CD4-positive, alpha-beta T cell (primary cell): Measurements from ENCODE around the gene PGBD4. TPM values are rescaled to one million over a fixed set of nuclear protein-coding genes. Genes with fewer than 3 reads are reported as not detected.

ENCODE experiments used
- ATAC-seq: fragments of 200-7000 bp; cut with Tn5 transposase; one replicate; pipeline ENCODE4 v1.10.0; 2022; ENCODE audit warnings: mild to moderate bottlenecking; ENCODE audit not compliant: poor library complexity
- CTCF ChIA-PET: fragments of 350-600 bp; sonication (Branson Sonifier 250); formaldehyde crosslinking; loops from one replicate; lab custom pipeline; 2021; ENCODE audit warnings: antibody characterized with exemption, inconsistent platforms; lab: Charles Lee
- POLR2A ChIA-PET: fragments of 350-600 bp; sonication (Branson Sonifier 250); formaldehyde crosslinking; loops from one replicate; lab custom pipeline; 2021; ENCODE audit warnings: antibody characterized with exemption, inconsistent platforms; lab: Charles Lee
- DNase-seq, 14 experiments: peaks; one replicate each; pipeline ENCODE4 v3.0.0-alpha.2; 2013 to 2020; ENCODE audit warnings: mixed read lengths in 2 of 14
- H3K27ac ChIP-seq, 2 donors: one replicate each; pipeline versions ENCODE4 v1.5.1 to v1.7.0; 2013; ENCODE audit warnings: low read length in 2 of 2, low read depth in 1 of 2, mild to moderate bottlenecking in 1 of 2
- H3K27me3 ChIP-seq, 2 experiments: 1 replicate in 1 of 2; 2 replicates in 1 of 2; pipeline versions ENCODE4 v1.6.1 to v1.7.0; 2013; ENCODE audit warnings: low read length in 2 of 2, control low read depth in 1 of 2, mild to moderate bottlenecking in 1 of 2, moderate library complexity in 1 of 2; ENCODE audit not compliant: insufficient read depth in 2 of 2, control insufficient read depth in 1 of 2
- H3K36me3 ChIP-seq: one replicate; pipeline ENCODE4 v1.6.1; 2013; ENCODE audit warnings: low read length, control low read depth; ENCODE audit not compliant: insufficient read depth
- H3K4me1 ChIP-seq: one replicate; pipeline ENCODE4 v1.6.1; 2013; ENCODE audit warnings: low read length, control low read depth; ENCODE audit not compliant: insufficient read depth
- H3K4me3 ChIP-seq: one replicate; pipeline ENCODE4 v1.5.1; 2013; ENCODE audit warnings: mild to moderate bottlenecking, low read length, moderate library complexity
- H3K9me3 ChIP-seq, 2 experiments: 1 replicate in 1 of 2; 2 replicates in 1 of 2; pipeline versions ENCODE4 v1.6.1 to v1.7.0; 2013; ENCODE audit warnings: low read length in 2 of 2, mild to moderate bottlenecking in 2 of 2, control low read depth in 1 of 2, moderate library complexity in 1 of 2; ENCODE audit not compliant: control insufficient read depth in 1 of 2, insufficient read depth in 1 of 2
- H3K27ac Mint-ChIP-seq: one replicate; pipeline ENCODE4 v1.8.0; 2020; ENCODE audit warnings: mixed read lengths
- H3K27me3 Mint-ChIP-seq: one replicate; pipeline ENCODE4 v1.8.0; 2021; ENCODE audit warnings: mixed read lengths
- H3K36me3 Mint-ChIP-seq: one replicate; pipeline ENCODE4 v1.8.0; 2021; ENCODE audit warnings: low read depth, mixed read lengths
- H3K4me1 Mint-ChIP-seq: one replicate; pipeline ENCODE4 v1.8.0; 2021; ENCODE audit warnings: low read depth, mixed read lengths
- H3K4me3 Mint-ChIP-seq: one replicate; pipeline ENCODE4 v1.8.0; 2020; ENCODE audit warnings: mild to moderate bottlenecking, mixed read lengths
- H3K9me3 Mint-ChIP-seq: one replicate; pipeline ENCODE4 v1.8.0; 2020; ENCODE audit warnings: mixed read lengths
- intact Hi-C, 2 experiments: fragments of 100-400 bp; cut with DNase I in 1 of 2; cut with micrococcal nuclease in 1 of 2; formaldehyde crosslinking; loops; one replicate each; pipeline versions ENCODE4 v1.15.1 to v1.9.0; 2023 to 2025; cut with DNase I, micrococcal nuclease
- total RNA-seq, 174 experiments: library from RNA in 2 of 174; stranded (reverse) in 2 of 174; gene quantifications; one replicate each; pipeline ENCODE4 v1.2.3 and lab custom pipeline; 2021 to 2026
- TF ChIP-seq, protein P1 (sequence below): fragments of 200-600 bp; IDR thresholded peaks from one replicate; pipeline ENCODE4 v1.8.0; 2022; ENCODE audit warnings: antibody characterized with exemption, mild to moderate bottlenecking

The PGBD4 gene
- total RNA-seq, 2 experiments from 2014 or later = 2.3 to 2.6 TPM

DNA sequence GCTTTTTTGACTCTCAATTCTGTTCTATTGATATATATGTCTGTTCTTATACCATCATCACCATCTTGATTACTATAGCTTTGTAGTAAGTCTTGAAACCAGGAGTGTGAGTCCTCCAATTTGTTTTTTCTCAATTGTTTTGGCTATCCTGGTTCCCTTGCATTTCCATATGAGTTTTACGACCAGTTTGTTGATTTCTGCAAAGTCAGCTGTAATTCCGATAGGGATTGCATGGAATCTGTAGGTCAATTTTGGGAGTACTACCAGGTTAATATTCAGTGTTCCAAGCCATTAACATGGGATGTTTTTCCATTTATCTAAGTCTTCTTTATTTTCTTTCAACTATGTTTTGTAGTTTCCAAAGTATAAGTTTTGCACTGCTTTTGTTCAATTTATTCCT, 27.0 kb downstream of the PGBD4 start:
- Mint-ChIP-seq H3K27me3 (no peaks in the 10 kb centered on the region), H3K4me3 (no peak overlapping the region), H3K9me3 (no peaks in the 10 kb centered on the region), H3K27ac (no peak overlapping the region), H3K36me3 (no peaks in the 10 kb centered on the region), H3K4me1 (no peaks in the 10 kb centered on the region)
- no peak overlapping the region for H3K4me3 ChIP-seq
- no peaks in the 10 kb centered on the region for H3K27me3 ChIP-seq
- no peaks in the 10 kb centered on the region for H3K36me3 ChIP-seq
- TF ChIP-seq, protein P1, sequence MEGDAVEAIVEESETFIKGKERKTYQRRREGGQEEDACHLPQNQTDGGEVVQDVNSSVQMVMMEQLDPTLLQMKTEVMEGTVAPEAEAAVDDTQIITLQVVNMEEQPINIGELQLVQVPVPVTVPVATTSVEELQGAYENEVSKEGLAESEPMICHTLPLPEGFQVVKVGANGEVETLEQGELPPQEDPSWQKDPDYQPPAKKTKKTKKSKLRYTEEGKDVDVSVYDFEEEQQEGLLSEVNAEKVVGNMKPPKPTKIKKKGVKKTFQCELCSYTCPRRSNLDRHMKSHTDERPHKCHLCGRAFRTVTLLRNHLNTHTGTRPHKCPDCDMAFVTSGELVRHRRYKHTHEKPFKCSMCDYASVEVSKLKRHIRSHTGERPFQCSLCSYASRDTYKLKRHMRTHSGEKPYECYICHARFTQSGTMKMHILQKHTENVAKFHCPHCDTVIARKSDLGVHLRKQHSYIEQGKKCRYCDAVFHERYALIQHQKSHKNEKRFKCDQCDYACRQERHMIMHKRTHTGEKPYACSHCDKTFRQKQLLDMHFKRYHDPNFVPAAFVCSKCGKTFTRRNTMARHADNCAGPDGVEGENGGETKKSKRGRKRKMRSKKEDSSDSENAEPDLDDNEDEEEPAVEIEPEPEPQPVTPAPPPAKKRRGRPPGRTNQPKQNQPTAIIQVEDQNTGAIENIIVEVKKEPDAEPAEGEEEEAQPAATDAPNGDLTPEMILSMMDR = no peak
- H3K27ac ChIP-seq = no peak overlapping the region
- ATAC-seq (no peak), DNase-seq (no peak)
- CTCF ChIA-PET = interaction anchor here (1.3 kb wide), 1 partner anchor 69 kb away, joined by 3 read pairs; no protein-coding TSS in a partner anchor
- intact Hi-C loops = no loop called here
- no peaks in the 10 kb centered on the region for H3K4me1 ChIP-seq
- POLR2A ChIA-PET = no interaction called here
- H3K9me3 ChIP-seq = no peaks in the 10 kb centered on the region

DNA sequence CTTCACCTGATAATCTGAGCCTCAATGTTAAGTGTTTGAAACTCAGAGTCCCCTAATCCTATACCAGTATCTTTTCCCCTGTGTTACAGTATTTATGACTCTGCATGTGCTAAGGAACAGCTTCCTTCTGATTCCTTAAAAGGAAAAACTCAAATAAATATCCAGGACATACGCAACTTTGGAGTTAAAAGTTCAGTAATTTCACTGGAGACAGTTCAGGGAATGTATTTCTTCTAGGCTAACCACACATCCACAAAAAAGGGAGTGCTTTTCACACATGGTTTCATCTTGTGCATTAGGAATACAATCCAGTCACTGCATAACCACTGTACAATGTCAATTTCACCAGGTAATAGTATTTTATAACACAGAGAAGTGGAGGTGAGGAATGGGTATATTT, 31.0 kb downstream of the PGBD4 start:
- H3K36me3 Mint-ChIP-seq = no peaks in the 10 kb centered on the region
- DNase-seq (no peak), ATAC-seq (no peak)
- no peaks in the 10 kb centered on the region for H3K27me3 Mint-ChIP-seq
- intact Hi-C loops = no loop called here
- ChIA-PET CTCF (interaction anchor here (1.3 kb wide), 1 partner anchor 13 kb away, joined by 4 read pairs; no protein-coding TSS in a partner anchor), POLR2A (no interaction called here)
- Histone ChIP-seq H3K9me3 (no peaks in the 10 kb centered on the region), H3K4me3 (no peak overlapping the region), H3K4me1 (no peaks in the 10 kb centered on the region), H3K36me3 (no peaks in the 10 kb centered on the region), H3K27me3 (no peaks in the 10 kb centered on the region), H3K27ac (no peak overlapping the region)
- H3K27ac Mint-ChIP-seq = no peak overlapping the region
- no peaks in the 10 kb centered on the region for H3K4me1 Mint-ChIP-seq
- H3K9me3 Mint-ChIP-seq = no peaks in the 10 kb centered on the region
- TF ChIP-seq, protein P1 = no peak
- no peak overlapping the region for H3K4me3 Mint-ChIP-seq

DNA sequence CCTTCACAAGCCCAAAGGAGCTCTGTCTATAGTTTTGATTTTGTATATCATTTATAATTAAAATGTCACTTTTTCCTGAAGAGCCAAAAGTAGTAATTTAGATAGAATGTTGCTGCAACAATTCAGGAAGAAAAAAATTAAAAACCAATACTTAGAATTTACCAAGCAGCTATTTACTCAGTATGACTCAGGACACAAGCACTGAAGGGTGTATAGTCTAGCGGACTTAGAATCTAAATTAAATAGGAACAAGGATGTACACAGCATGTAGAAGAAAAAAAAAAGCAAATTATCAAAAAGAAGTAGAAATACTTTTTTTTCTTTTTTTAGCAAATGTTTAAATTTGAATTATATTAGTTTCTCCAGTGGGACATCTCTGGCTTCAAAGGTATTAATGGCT, 31.6 kb downstream of the PGBD4 start:
- DNase-seq (no peak), ATAC-seq (no peak)
- Histone ChIP-seq H3K27ac (no peak overlapping the region), H3K9me3 (no peaks in the 10 kb centered on the region), H3K4me1 (no peaks in the 10 kb centered on the region), H3K27me3 (no peaks in the 10 kb centered on the region), H3K4me3 (no peak overlapping the region), H3K36me3 (no peaks in the 10 kb centered on the region)
- Mint-ChIP-seq H3K36me3 (no peaks in the 10 kb centered on the region), H3K4me1 (no peaks in the 10 kb centered on the region), H3K27ac (no peak overlapping the region), H3K4me3 (no peak overlapping the region), H3K9me3 (no peaks in the 10 kb centered on the region), H3K27me3 (no peaks in the 10 kb centered on the region)
- CTCF ChIA-PET = no interaction called here
- TF ChIP-seq, protein P1 = no peak
- POLR2A ChIA-PET = no interaction called here
- intact Hi-C loops = no loop called here
